ENCODE data around the gene ADCY10.

ADCY10 gene

GRCh38 chr1:167775178-167775577 is 138.8 kb downstream of the ADCY10 start:
- TF ChIP-seq TCF4 (CRISPR knock-in tag; IDR thresholded peaks at IDR 0.05; ENCODE audit: borderline replicate concordance) = no peak
- TF ChIP-seq BACH2 (CRISPR knock-in tag; IDR thresholded peaks at IDR 0.05; ENCODE audit: borderline replicate concordance) = no peak
- no peak for TF ChIP-seq ISL1 (CRISPR knock-in tag; IDR thresholded peaks at IDR 0.05)
- TF ChIP-seq TSHZ2 (CRISPR knock-in tag; IDR thresholded peaks at IDR 0.05) = no peak
- no peak for TF ChIP-seq CSRNP3 (CRISPR knock-in tag; IDR thresholded peaks at IDR 0.05)
- TF ChIP-seq ZC3H10 (CRISPR knock-in tag; IDR thresholded peaks at IDR 0.05) = no peak
- TF ChIP-seq PATZ1 (CRISPR knock-in tag; IDR thresholded peaks at IDR 0.05; ENCODE audit: borderline replicate concordance) = no peak
- no peak for TF ChIP-seq RARB (CRISPR knock-in tag; IDR thresholded peaks at IDR 0.05)
- no peak for TF ChIP-seq ZFP3 (CRISPR knock-in tag; IDR thresholded peaks at IDR 0.05)
- no peak for TF ChIP-seq ZNF70 (CRISPR knock-in tag; IDR thresholded peaks at IDR 0.05)
- no peak for TF ChIP-seq GLIS3 (CRISPR knock-in tag; IDR thresholded peaks at IDR 0.05)
- no peak for TF ChIP-seq POU6F1 (CRISPR knock-in tag; IDR thresholded peaks at IDR 0.05; ENCODE audit: borderline replicate concordance, low read depth)
- no peak for TF ChIP-seq SNAI2 (CRISPR knock-in tag; IDR thresholded peaks at IDR 0.05)
- ATAC-seq = no peak; the same call in 2 of the 3 replicates

DNA sequence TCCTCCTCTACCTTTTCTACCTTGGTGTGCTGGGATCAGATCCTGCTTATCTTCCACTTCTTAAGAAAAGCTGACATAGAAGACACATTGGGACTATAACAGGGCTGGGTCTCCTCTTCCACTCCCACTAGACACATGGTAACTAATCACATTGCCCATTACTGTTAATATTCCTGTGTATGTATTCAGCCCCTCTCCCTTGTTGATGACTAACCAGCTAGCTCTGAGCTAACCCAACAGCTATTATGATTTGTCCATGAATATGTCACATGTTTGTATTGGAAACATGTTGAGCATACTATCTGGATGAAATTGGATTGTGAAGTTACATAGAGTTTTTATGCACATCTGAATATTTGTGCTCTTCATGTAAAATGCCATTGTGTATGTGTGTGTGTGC is 139.2 kb downstream of the ADCY10 start:
- ATAC-seq = peak; percentile 62
- TF ChIP-seq CSRNP3 (CRISPR knock-in tag; IDR thresholded peaks at IDR 0.05) (no peak), RARB (CRISPR knock-in tag; IDR thresholded peaks at IDR 0.05) (no peak), CSDC2 (CRISPR knock-in tag; IDR thresholded peaks at IDR 0.05) (no peak), ESRRG (CRISPR knock-in tag; IDR thresholded peaks at IDR 0.05) (no peak), ZNF70 (CRISPR knock-in tag; IDR thresholded peaks at IDR 0.05) (no peak), ARNTL (CRISPR knock-in tag; IDR thresholded peaks at IDR 0.05; ENCODE audit: borderline replicate concordance, low read depth) (no peak), PATZ1 (CRISPR knock-in tag; IDR thresholded peaks at IDR 0.05; ENCODE audit: borderline replicate concordance) (no peak), ISL1 (CRISPR knock-in tag; IDR thresholded peaks at IDR 0.05) (no peak), OSR1 (CRISPR knock-in tag; IDR thresholded peaks at IDR 0.05) (no peak), ZC3H10 (CRISPR knock-in tag; IDR thresholded peaks at IDR 0.05) (no peak), SNAI2 (CRISPR knock-in tag; IDR thresholded peaks at IDR 0.05) (no peak), BACH2 (CRISPR knock-in tag; IDR thresholded peaks at IDR 0.05; ENCODE audit: borderline replicate concordance) (no peak), ZFP30 (CRISPR knock-in tag; IDR thresholded peaks at IDR 0.05) (no peak), ZFP3 (CRISPR knock-in tag; IDR thresholded peaks at IDR 0.05) (no peak), GLIS3 (CRISPR knock-in tag; IDR thresholded peaks at IDR 0.05) (no peak)

DNA sequence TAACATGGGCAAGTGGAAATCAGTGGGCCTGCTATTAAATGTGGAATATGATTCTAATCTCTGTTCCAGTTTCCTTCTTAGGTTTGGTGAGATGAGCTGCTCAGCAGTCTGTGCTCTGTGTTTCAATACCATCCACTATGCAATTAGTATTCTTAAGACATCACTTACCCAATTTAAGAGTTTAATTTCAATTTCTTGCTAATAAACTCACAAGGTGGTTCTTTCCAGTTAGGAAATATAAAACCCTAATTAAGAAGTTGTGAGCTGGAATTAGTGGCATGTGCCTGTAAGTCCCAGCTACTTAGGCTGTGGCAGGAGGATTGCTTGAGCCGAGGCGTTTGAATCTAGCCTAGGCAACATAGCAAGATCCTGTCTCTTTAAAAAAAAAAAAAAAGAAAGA is 140.4 kb downstream of the ADCY10 start:
- ATAC-seq = no peak
- TF ChIP-seq ISL1 (CRISPR knock-in tag; IDR thresholded peaks at IDR 0.05) (no peak), CREB5 (CRISPR knock-in tag; IDR thresholded peaks at IDR 0.05; ENCODE audit: low read depth) (no peak), RARB (CRISPR knock-in tag; IDR thresholded peaks at IDR 0.05) (no peak)

Data from SK-N-SH treated with all-trans-retinoic acid at 6 μM for 48 hours (cell line).